Measurements from ENCODE around the gene SOCS2. TPM values are rescaled to one million over a fixed set of nuclear protein-coding genes. Genes with fewer than 3 reads are reported as not detected.

The SOCS2 gene
- total RNA-seq, 4 donors from 2014 or later, result 28.6 to 79.8 (median 66.9) TPM

GRCh38 chr12:93595351-93595750, 22.9 kb downstream of the SOCS2 start:
- no peaks in the 10 kb centered on the region for H3K36me3 ChIP-seq
- no peak for DNase-seq
- H3K4me1 ChIP-seq, result no peaks in the 10 kb centered on the region
- H3K27me3 ChIP-seq, result no peaks in the 10 kb centered on the region
- intact Hi-C loops (cut with DNase I), result no loop called here
- peak overlapping the region; percentile 50 to 85 (median 73) for H3K27ac ChIP-seq
- TF ChIP-seq POLR2A (IDR thresholded peaks at IDR 0.05), result no peak
- TF ChIP-seq, protein P1, sequence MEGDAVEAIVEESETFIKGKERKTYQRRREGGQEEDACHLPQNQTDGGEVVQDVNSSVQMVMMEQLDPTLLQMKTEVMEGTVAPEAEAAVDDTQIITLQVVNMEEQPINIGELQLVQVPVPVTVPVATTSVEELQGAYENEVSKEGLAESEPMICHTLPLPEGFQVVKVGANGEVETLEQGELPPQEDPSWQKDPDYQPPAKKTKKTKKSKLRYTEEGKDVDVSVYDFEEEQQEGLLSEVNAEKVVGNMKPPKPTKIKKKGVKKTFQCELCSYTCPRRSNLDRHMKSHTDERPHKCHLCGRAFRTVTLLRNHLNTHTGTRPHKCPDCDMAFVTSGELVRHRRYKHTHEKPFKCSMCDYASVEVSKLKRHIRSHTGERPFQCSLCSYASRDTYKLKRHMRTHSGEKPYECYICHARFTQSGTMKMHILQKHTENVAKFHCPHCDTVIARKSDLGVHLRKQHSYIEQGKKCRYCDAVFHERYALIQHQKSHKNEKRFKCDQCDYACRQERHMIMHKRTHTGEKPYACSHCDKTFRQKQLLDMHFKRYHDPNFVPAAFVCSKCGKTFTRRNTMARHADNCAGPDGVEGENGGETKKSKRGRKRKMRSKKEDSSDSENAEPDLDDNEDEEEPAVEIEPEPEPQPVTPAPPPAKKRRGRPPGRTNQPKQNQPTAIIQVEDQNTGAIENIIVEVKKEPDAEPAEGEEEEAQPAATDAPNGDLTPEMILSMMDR (IDR thresholded peaks at IDR 0.05), result no peak
- peak overlapping the region in 1 of 3 donors; percentile 2 for H3K4me3 ChIP-seq (replicated peaks in 1 of 3)
- H3K9me3 ChIP-seq, result no peaks in the 10 kb centered on the region
- 61 to 71% methylated on average over 3 of the region's 3 CpGs for WGBS, 2 donors

DNA sequence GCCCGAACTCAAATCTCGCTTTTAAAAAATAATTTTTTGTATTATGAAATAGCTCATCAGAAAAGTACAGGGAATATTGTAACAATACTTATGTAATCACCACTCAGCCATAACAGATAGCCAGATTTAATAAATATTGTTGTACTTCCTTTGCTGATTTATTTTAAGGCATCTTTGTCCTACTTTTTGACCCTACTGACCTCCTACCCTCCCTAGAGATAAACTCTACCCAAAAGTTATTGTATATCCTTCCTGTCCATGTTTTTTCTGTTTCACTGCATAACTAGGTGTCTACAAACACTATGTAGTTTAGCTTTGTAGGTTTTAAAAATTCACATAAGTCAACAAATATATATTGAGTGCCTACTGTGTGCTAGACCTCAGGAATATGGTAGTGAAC, 25.1 kb downstream of the SOCS2 start:
- DNase-seq, result no peak
- intact Hi-C loops (cut with DNase I), result no loop called here
- H3K9me3 ChIP-seq, result no peaks in the 10 kb centered on the region
- no peaks in the 10 kb centered on the region for H3K27me3 ChIP-seq
- no peak overlapping the region for H3K4me3 ChIP-seq (replicated peaks in 1 of 3)
- H3K4me1 ChIP-seq, result peaks cover 0 to under 1% of the 10 kb centered on the region in 2 donors
- no peaks in the 10 kb centered on the region for H3K36me3 ChIP-seq
- WGBS, 2 donors, result 92 to 96% methylated on average over 2 of the region's 2 CpGs
- H3K27ac ChIP-seq, result no peak overlapping the region
- no peak for TF ChIP-seq POLR2A (IDR thresholded peaks at IDR 0.05)
- TF ChIP-seq, protein P1 (IDR thresholded peaks at IDR 0.05), result no peak

DNA sequence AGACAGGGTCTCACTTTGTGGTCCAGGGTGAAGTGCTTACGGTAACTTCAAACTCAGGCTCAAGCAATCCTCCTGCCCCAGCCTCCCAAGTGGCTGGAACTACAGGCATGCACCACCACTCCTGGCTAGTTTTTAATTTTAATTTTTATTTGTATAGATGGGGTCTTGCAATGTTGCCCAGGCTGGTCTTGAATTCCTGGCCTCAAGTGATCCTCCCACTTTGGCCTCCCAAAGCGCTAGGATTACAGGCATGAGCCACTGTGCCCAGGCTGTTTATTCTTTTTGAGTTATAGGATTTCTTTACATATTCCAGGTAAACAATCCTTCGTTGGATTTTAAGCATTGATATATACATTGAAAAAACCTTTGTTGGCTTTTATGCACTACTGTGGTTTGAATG, 26.7 kb downstream of the SOCS2 start:
- H3K27me3 ChIP-seq, result no peaks in the 10 kb centered on the region
- H3K36me3 ChIP-seq, result no peaks in the 10 kb centered on the region
- intact Hi-C loops (cut with DNase I), result no loop called here
- H3K27ac ChIP-seq, result no peak overlapping the region
- no peaks in the 10 kb centered on the region for H3K9me3 ChIP-seq
- WGBS, 2 donors, result 93% methylated on average over 3 of the region's 3 CpGs
- peaks cover 0 to 10% of the 10 kb centered on the region in 2 donors for H3K4me1 ChIP-seq
- H3K4me3 ChIP-seq (replicated peaks in 1 of 3), result no peak overlapping the region
- TF ChIP-seq, protein P1 (IDR thresholded peaks at IDR 0.05), result no peak
- TF ChIP-seq POLR2A (IDR thresholded peaks at IDR 0.05), result no peak
- no peak for DNase-seq

DNA sequence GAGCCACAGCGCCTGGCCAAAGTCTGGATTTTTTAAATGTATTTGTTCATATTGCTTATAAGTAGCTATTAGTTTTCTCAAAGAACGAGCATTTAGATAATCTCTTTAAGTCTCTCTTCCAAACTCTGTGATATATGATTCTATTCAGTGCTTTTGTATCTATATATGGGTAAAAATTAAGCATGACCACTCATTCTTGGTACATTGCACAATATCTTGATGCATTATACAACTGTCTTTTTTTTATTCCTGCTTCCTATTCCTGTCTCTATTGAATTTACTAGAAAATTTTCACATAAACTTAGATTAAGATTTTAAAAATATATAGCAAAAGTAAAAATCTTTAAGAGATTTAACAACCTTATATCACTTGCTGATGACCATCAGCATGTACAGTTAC, 29.1 kb downstream of the SOCS2 start:
- H3K4me1 ChIP-seq, result peaks cover 0 to 10% of the 10 kb centered on the region in 2 donors
- intact Hi-C loops (cut with DNase I), result no loop called here
- no peak for DNase-seq
- TF ChIP-seq, protein P1 (IDR thresholded peaks at IDR 0.05), result no peak
- no peak for TF ChIP-seq POLR2A (IDR thresholded peaks at IDR 0.05)
- H3K4me3 ChIP-seq (replicated peaks in 1 of 3), result no peak overlapping the region
- WGBS, 2 donors, result 90 to 92% methylated on average over 2 of the region's 2 CpGs
- no peaks in the 10 kb centered on the region for H3K27me3 ChIP-seq
- H3K9me3 ChIP-seq, result no peaks in the 10 kb centered on the region
- H3K27ac ChIP-seq, result no peak overlapping the region
- H3K36me3 ChIP-seq, result no peaks in the 10 kb centered on the region

- TF ChIP-seq, protein P1 (IDR thresholded peaks at IDR 0.05), result no peak
- no peak for TF ChIP-seq POLR2A (IDR thresholded peaks at IDR 0.05)
- no peaks in the 10 kb centered on the region for H3K9me3 ChIP-seq
- peak overlapping the region in 2 of 3 donors; percentile 29 to 37 for H3K27ac ChIP-seq
- no peaks in the 10 kb centered on the region for H3K36me3 ChIP-seq
- H3K4me1 ChIP-seq, result peaks cover 0 to 10% of the 10 kb centered on the region in 2 donors
- DNase-seq, result no peak
- no peak overlapping the region for H3K4me3 ChIP-seq (replicated peaks in 1 of 3)
- intact Hi-C loops (cut with DNase I), result no loop called here
- WGBS, 2 donors, result 65 to 66% methylated on average over 8 of the region's 8 CpGs
- H3K27me3 ChIP-seq, result no peaks in the 10 kb centered on the region
These were observed 30.6 kb downstream of the SOCS2 start for GRCh38 chr12:93602897-93603668.
